ENCODE measurements around the gene SEMA5B. TPM values are rescaled to one million over a fixed set of nuclear protein-coding genes. Genes with fewer than 3 reads are reported as not detected.

Gene SEMA5B
- total and polyA plus RNA-seq, 2 donors, result 0.46 to 0.99 TPM

- H3K36me3 ChIP-seq (ENCODE audit: control insufficient read depth in 2 of 2, insufficient read depth in 2 of 2, low read length in 1 of 2), result no peaks in the 10 kb centered on the region
- 94% methylated on average over 8 of the region's 8 CpGs for WGBS
- H3K27ac ChIP-seq (ENCODE audit: low read depth in 1 of 2, low read length in 1 of 2), result no peak overlapping the region
- H3K4me3 ChIP-seq (ENCODE audit: low read length in 2 of 2), result no peak overlapping the region
- H3K4me1 ChIP-seq (ENCODE audit: control insufficient read depth in 2 of 2, insufficient read depth in 2 of 2, low read length in 2 of 2), result no peaks in the 10 kb centered on the region
- DNase-seq (ENCODE audit: low read depth in 6 of 9, low spot score in 9 of 9), result no peak
- peaks cover 0 to 18% of the 10 kb centered on the region in 2 donors for H3K27me3 ChIP-seq (ENCODE audit: control insufficient read depth in 2 of 2, insufficient read depth in 1 of 2, low read length in 1 of 2)
- H3K9me3 ChIP-seq (ENCODE audit: control insufficient read depth in 2 of 2, insufficient read depth in 1 of 2, low read length in 1 of 2), result no peaks in the 10 kb centered on the region
Measured at GRCh38 chr3:123036352-123037014, 8.9 kb upstream of the SEMA5B start.

- H3K36me3 ChIP-seq (ENCODE audit: control insufficient read depth in 2 of 2, insufficient read depth in 2 of 2, low read length in 1 of 2), result no peaks in the 10 kb centered on the region
- H3K4me3 ChIP-seq (ENCODE audit: low read length in 2 of 2), result no peak overlapping the region
- no peak overlapping the region for H3K27ac ChIP-seq (ENCODE audit: low read depth in 1 of 2, low read length in 1 of 2)
- H3K27me3 ChIP-seq (ENCODE audit: control insufficient read depth in 2 of 2, insufficient read depth in 1 of 2, low read length in 1 of 2), result peaks cover 2 to 31% of the 10 kb centered on the region in 2 donors
- H3K4me1 ChIP-seq (ENCODE audit: control insufficient read depth in 2 of 2, insufficient read depth in 2 of 2, low read length in 2 of 2), result no peaks in the 10 kb centered on the region
- 99% methylated on average over 3 of the region's 3 CpGs for WGBS
- no peaks in the 10 kb centered on the region for H3K9me3 ChIP-seq (ENCODE audit: control insufficient read depth in 2 of 2, insufficient read depth in 1 of 2, low read length in 1 of 2)
- no peak for DNase-seq (ENCODE audit: low read depth in 6 of 9, low spot score in 9 of 9)
Measured at GRCh38 chr3:123034996-123035395, 7.4 kb upstream of the SEMA5B start.

- no peak for DNase-seq (ENCODE audit: low read depth in 6 of 9, low spot score in 9 of 9)
- Histone ChIP-seq H3K36me3 (ENCODE audit: control insufficient read depth in 2 of 2, insufficient read depth in 2 of 2, low read length in 1 of 2) (no peaks in the 10 kb centered on the region), H3K9me3 (ENCODE audit: control insufficient read depth in 2 of 2, insufficient read depth in 1 of 2, low read length in 1 of 2) (no peaks in the 10 kb centered on the region), H3K27me3 (ENCODE audit: control insufficient read depth in 2 of 2, insufficient read depth in 1 of 2, low read length in 1 of 2) (peaks cover 7 to 37% of the 10 kb centered on the region in 2 donors), H3K4me3 (ENCODE audit: low read length in 2 of 2) (no peak overlapping the region), H3K27ac (ENCODE audit: low read depth in 1 of 2, low read length in 1 of 2) (no peak overlapping the region), H3K4me1 (ENCODE audit: control insufficient read depth in 2 of 2, insufficient read depth in 2 of 2, low read length in 2 of 2) (no peaks in the 10 kb centered on the region)
- WGBS, result 93% methylated on average over 5 of the region's 5 CpGs
Measured at GRCh38 chr3:123034120-123034519, 6.6 kb upstream of the SEMA5B start.

- Histone ChIP-seq H3K4me3 (ENCODE audit: low read length in 2 of 2) (no peak overlapping the region), H3K4me1 (ENCODE audit: control insufficient read depth in 2 of 2, insufficient read depth in 2 of 2, low read length in 2 of 2) (peaks cover 4 to 9% of the 10 kb centered on the region in 2 donors), H3K27ac (ENCODE audit: low read depth in 1 of 2, low read length in 1 of 2) (no peak overlapping the region), H3K9me3 (ENCODE audit: control insufficient read depth in 2 of 2, insufficient read depth in 1 of 2, low read length in 1 of 2) (no peaks in the 10 kb centered on the region), H3K27me3 (ENCODE audit: control insufficient read depth in 2 of 2, insufficient read depth in 1 of 2, low read length in 1 of 2) (peaks cover 22 to 51% of the 10 kb centered on the region in 2 donors), H3K36me3 (ENCODE audit: control insufficient read depth in 2 of 2, insufficient read depth in 2 of 2, low read length in 1 of 2) (no peaks in the 10 kb centered on the region)
- DNase-seq (ENCODE audit: low read depth in 6 of 9, low spot score in 9 of 9), result no peak
- 82% methylated on average over 3 of the region's 3 CpGs for WGBS
Measured at GRCh38 chr3:123032057-123032456, 4.5 kb upstream of the SEMA5B start.

GRCh38 chr3:123031051-123031450, 3.5 kb upstream of the SEMA5B start:
- H3K27ac ChIP-seq (ENCODE audit: low read depth in 1 of 2, low read length in 1 of 2), result no peak overlapping the region
- H3K27me3 ChIP-seq (ENCODE audit: control insufficient read depth in 2 of 2, insufficient read depth in 1 of 2, low read length in 1 of 2), result peaks cover 30 to 61% of the 10 kb centered on the region in 2 donors
- no peak for DNase-seq (ENCODE audit: low read depth in 6 of 9, low spot score in 9 of 9)
- peaks cover 9 to 16% of the 10 kb centered on the region in 2 donors for H3K4me1 ChIP-seq (ENCODE audit: control insufficient read depth in 2 of 2, insufficient read depth in 2 of 2, low read length in 2 of 2)
- H3K9me3 ChIP-seq (ENCODE audit: control insufficient read depth in 2 of 2, insufficient read depth in 1 of 2, low read length in 1 of 2), result no peaks in the 10 kb centered on the region
- no peaks in the 10 kb centered on the region for H3K36me3 ChIP-seq (ENCODE audit: control insufficient read depth in 2 of 2, insufficient read depth in 2 of 2, low read length in 1 of 2)
- 87% methylated on average over 4 of the region's 4 CpGs for WGBS
- H3K4me3 ChIP-seq (ENCODE audit: low read length in 2 of 2), result no peak overlapping the region

GRCh38 chr3:123028233-123028828, 768 bp upstream of the SEMA5B start:
- no peaks in the 10 kb centered on the region for H3K36me3 ChIP-seq (ENCODE audit: control insufficient read depth in 2 of 2, insufficient read depth in 2 of 2, low read length in 1 of 2)
- H3K4me1 ChIP-seq (ENCODE audit: control insufficient read depth in 2 of 2, insufficient read depth in 2 of 2, low read length in 2 of 2), result peaks cover 9 to 16% of the 10 kb centered on the region in 2 donors
- H3K27ac ChIP-seq (ENCODE audit: low read depth in 1 of 2, low read length in 1 of 2), result no peak overlapping the region
- DNase-seq (ENCODE audit: low read depth in 6 of 9, low spot score in 9 of 9), result peak in 7 of 9 donors; percentile 4 to 64 (median 22)
- peaks cover 54 to 89% of the 10 kb centered on the region in 2 donors for H3K27me3 ChIP-seq (ENCODE audit: control insufficient read depth in 2 of 2, insufficient read depth in 1 of 2, low read length in 1 of 2)
- peak overlapping the region; percentile 14 to 46 for H3K4me3 ChIP-seq (ENCODE audit: low read length in 2 of 2)
- H3K9me3 ChIP-seq (ENCODE audit: control insufficient read depth in 2 of 2, insufficient read depth in 1 of 2, low read length in 1 of 2), result no peaks in the 10 kb centered on the region
- WGBS, result 2% methylated on average over 21 of the region's 21 CpGs

- H3K27me3 ChIP-seq (ENCODE audit: control insufficient read depth in 2 of 2, insufficient read depth in 1 of 2, low read length in 1 of 2), result peaks cover 55 to 99% of the 10 kb centered on the region in 2 donors
- WGBS, result 1% methylated on average over 62 of the region's 62 CpGs
- no peak overlapping the region for H3K27ac ChIP-seq (ENCODE audit: low read depth in 1 of 2, low read length in 1 of 2)
- peak overlapping the region; percentile 10 to 46 for H3K4me3 ChIP-seq (ENCODE audit: low read length in 2 of 2)
- H3K4me1 ChIP-seq (ENCODE audit: control insufficient read depth in 2 of 2, insufficient read depth in 2 of 2, low read length in 2 of 2), result peaks cover 9 to 16% of the 10 kb centered on the region in 2 donors
- H3K9me3 ChIP-seq (ENCODE audit: control insufficient read depth in 2 of 2, insufficient read depth in 1 of 2, low read length in 1 of 2), result no peaks in the 10 kb centered on the region
- no peak for DNase-seq (ENCODE audit: low read depth in 6 of 9, low spot score in 9 of 9)
- no peaks in the 10 kb centered on the region for H3K36me3 ChIP-seq (ENCODE audit: control insufficient read depth in 2 of 2, insufficient read depth in 2 of 2, low read length in 1 of 2)
Measured at GRCh38 chr3:123026565-123027291, 835 bp downstream of the SEMA5B start.

- Histone ChIP-seq H3K9me3 (ENCODE audit: control insufficient read depth in 2 of 2, insufficient read depth in 1 of 2, low read length in 1 of 2) (no peaks in the 10 kb centered on the region), H3K27me3 (ENCODE audit: control insufficient read depth in 2 of 2, insufficient read depth in 1 of 2, low read length in 1 of 2) (peaks cover 55 to 100% of the 10 kb centered on the region in 2 donors), H3K27ac (ENCODE audit: low read depth in 1 of 2, low read length in 1 of 2) (no peak overlapping the region), H3K4me1 (ENCODE audit: control insufficient read depth in 2 of 2, insufficient read depth in 2 of 2, low read length in 2 of 2) (peaks cover 9 to 16% of the 10 kb centered on the region in 2 donors), H3K36me3 (ENCODE audit: control insufficient read depth in 2 of 2, insufficient read depth in 2 of 2, low read length in 1 of 2) (no peaks in the 10 kb centered on the region), H3K4me3 (ENCODE audit: low read length in 2 of 2) (no peak overlapping the region)
- 20% methylated on average over 33 of the region's 33 CpGs for WGBS
- no peak for DNase-seq (ENCODE audit: low read depth in 6 of 9, low spot score in 9 of 9)
Measured at GRCh38 chr3:123025642-123026521, 1.7 kb downstream of the SEMA5B start.

Measured in thymus (tissue), 11 donors.